Vagina (tissue), 2 donors: ENCODE results near the gene TMEM141. TPM values are rescaled to one million over a fixed set of nuclear protein-coding genes. Genes with fewer than 3 reads are reported as not detected.
A peak's percentile ranks its signal among the peaks of the same experiment; 100 is the strongest.

Source experiments
- DNase-seq, 2 donors: peaks; one replicate each; pipeline ENCODE4 v3.0.0-alpha.2; 2017; ENCODE audit errors: extremely low spot score in 2 of 2
- H3K27ac ChIP-seq: fragments of 200-600 bp; sonication (generic); one replicate; pipeline ENCODE4 v1.5.1; 2019
- H3K27me3 ChIP-seq: fragments of 200-600 bp; sonication (generic); one replicate; pipeline ENCODE4 v1.5.1; 2019
- H3K36me3 ChIP-seq, 2 donors: fragments of 200-600 bp; sonication (generic); one replicate each; pipeline ENCODE4 v1.5.1; 2017 to 2019
- H3K4me1 ChIP-seq: fragments of 200-600 bp; sonication (generic); one replicate; pipeline ENCODE4 v1.5.1; 2019
- H3K4me3 ChIP-seq, 2 donors: fragments of 200-600 bp; sonication (generic); 1 replicate in 1 of 2; 2 replicates in 1 of 2; pipeline ENCODE4 v1.5.1; 2016 to 2019
- H3K9me3 ChIP-seq: fragments of 200-600 bp; sonication (generic); one replicate; pipeline ENCODE4 v1.5.1; 2019
- POLR2A ChIP-seq, 2 donors: fragments of 450-650 bp; IDR thresholded peaks; one replicate each; pipeline ENCODE4 v1.6.1; 2017; ENCODE audit warnings: antibody characterized with exemption in 2 of 2, mild to moderate bottlenecking in 2 of 2, moderate library complexity in 2 of 2
- POLR2AphosphoS5 ChIP-seq, 2 donors: sonication (generic); formaldehyde crosslinking; IDR thresholded peaks; one replicate each; pipeline ENCODE4 v1.9.0; 2017; ENCODE audit warnings: antibody characterized with exemption in 2 of 2, mild to moderate bottlenecking in 2 of 2, low read depth in 1 of 2; ENCODE audit not compliant: insufficient read depth in 1 of 2
- intact Hi-C: fragments of 100-400 bp; cut with DNase I; formaldehyde crosslinking; loops from one replicate; pipeline ENCODE4 v1.15.1; 2023
- total RNA-seq: library from RNA; depleted of rRNA; stranded (reverse); fragments of >200 nt; gene quantifications from one replicate; pipeline ENCODE4 v1.2.3, GENCODE V29; 2016
- TF ChIP-seq, protein P1 (sequence below), 3 experiments: fragments of 450-650 bp in 2 of 3; fragments of 200-600 bp in 1 of 3; sonication (generic) in 1 of 3; IDR thresholded peaks; one replicate each; pipeline ENCODE4 v1.5.1; 2017 to 2019; ENCODE audit warnings: antibody characterized with exemption in 3 of 3, mild to moderate bottlenecking in 2 of 3, moderate library complexity in 2 of 3

Gene TMEM141
- total RNA-seq, 1 donor from 2014 or later = 64.1 TPM

GRCh38 chr9:136828474-136829140 is 37.5 kb downstream of the TMEM141 start:
- DNase-seq = no peak
- H3K4me1 ChIP-seq = no peaks in the 10 kb centered on the region
- peaks cover 0 to 59% of the 10 kb centered on the region in 2 donors for H3K36me3 ChIP-seq
- intact Hi-C loops = no loop called here
- H3K9me3 ChIP-seq = no peaks in the 10 kb centered on the region
- H3K27me3 ChIP-seq = no peaks in the 10 kb centered on the region
- H3K4me3 ChIP-seq = no peak overlapping the region
- H3K27ac ChIP-seq = no peak overlapping the region
- no peak for TF ChIP-seq POLR2A (IDR thresholded peaks at IDR 0.05)
- TF ChIP-seq, protein P1, sequence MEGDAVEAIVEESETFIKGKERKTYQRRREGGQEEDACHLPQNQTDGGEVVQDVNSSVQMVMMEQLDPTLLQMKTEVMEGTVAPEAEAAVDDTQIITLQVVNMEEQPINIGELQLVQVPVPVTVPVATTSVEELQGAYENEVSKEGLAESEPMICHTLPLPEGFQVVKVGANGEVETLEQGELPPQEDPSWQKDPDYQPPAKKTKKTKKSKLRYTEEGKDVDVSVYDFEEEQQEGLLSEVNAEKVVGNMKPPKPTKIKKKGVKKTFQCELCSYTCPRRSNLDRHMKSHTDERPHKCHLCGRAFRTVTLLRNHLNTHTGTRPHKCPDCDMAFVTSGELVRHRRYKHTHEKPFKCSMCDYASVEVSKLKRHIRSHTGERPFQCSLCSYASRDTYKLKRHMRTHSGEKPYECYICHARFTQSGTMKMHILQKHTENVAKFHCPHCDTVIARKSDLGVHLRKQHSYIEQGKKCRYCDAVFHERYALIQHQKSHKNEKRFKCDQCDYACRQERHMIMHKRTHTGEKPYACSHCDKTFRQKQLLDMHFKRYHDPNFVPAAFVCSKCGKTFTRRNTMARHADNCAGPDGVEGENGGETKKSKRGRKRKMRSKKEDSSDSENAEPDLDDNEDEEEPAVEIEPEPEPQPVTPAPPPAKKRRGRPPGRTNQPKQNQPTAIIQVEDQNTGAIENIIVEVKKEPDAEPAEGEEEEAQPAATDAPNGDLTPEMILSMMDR (IDR thresholded peaks at IDR 0.05) = no peak
- TF ChIP-seq POLR2AphosphoS5 (IDR thresholded peaks at IDR 0.05; ENCODE audit: insufficient read depth in 1 of 2, low read depth in 1 of 2) = no peak

DNA sequence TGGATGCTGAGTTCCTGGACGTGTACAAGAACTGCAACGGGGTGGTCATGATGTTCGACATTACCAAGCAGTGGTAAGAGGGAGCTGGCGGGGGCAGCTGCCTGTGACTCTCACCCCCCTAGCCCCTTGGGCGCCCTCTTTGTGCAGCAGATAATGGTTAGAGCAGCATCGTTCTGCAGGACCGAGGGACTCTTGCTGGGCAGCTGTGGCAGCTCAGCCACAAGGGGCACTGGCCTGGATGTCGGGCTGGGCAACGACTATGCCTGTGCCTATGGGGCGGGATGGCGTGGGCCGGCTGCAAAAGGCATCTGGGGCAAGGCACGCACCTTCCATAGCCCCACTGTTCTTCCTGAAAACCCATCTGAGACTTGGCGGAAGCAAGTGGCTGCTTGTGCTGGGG is 38.3 kb downstream of the TMEM141 start:
- no peak for TF ChIP-seq POLR2AphosphoS5 (IDR thresholded peaks at IDR 0.05; ENCODE audit: insufficient read depth in 1 of 2, low read depth in 1 of 2)
- TF ChIP-seq, protein P1 (IDR thresholded peaks at IDR 0.05) = no peak
- TF ChIP-seq POLR2A (IDR thresholded peaks at IDR 0.05) = no peak
- Histone ChIP-seq H3K4me1 (no peaks in the 10 kb centered on the region), H3K27me3 (no peaks in the 10 kb centered on the region), H3K36me3 (peaks cover 0 to 54% of the 10 kb centered on the region in 2 donors), H3K27ac (no peak overlapping the region), H3K9me3 (no peaks in the 10 kb centered on the region), H3K4me3 (no peak overlapping the region)
- DNase-seq = no peak
- intact Hi-C loops = no loop called here

- Histone ChIP-seq H3K4me1 (no peaks in the 10 kb centered on the region), H3K27ac (no peak overlapping the region), H3K9me3 (no peaks in the 10 kb centered on the region), H3K36me3 (peaks cover 0 to 54% of the 10 kb centered on the region in 2 donors), H3K27me3 (no peaks in the 10 kb centered on the region), H3K4me3 (no peak overlapping the region)
- DNase-seq = no peak
- peak in 1 of 2 donors; percentile 6 for TF ChIP-seq POLR2AphosphoS5 (IDR thresholded peaks at IDR 0.05; ENCODE audit: insufficient read depth in 1 of 2, low read depth in 1 of 2)
- no peak for TF ChIP-seq POLR2A (IDR thresholded peaks at IDR 0.05)
- intact Hi-C loops = no loop called here
Observed at GRCh38 chr9:136829981-136830885, 39.1 kb downstream of the TMEM141 start.

DNA sequence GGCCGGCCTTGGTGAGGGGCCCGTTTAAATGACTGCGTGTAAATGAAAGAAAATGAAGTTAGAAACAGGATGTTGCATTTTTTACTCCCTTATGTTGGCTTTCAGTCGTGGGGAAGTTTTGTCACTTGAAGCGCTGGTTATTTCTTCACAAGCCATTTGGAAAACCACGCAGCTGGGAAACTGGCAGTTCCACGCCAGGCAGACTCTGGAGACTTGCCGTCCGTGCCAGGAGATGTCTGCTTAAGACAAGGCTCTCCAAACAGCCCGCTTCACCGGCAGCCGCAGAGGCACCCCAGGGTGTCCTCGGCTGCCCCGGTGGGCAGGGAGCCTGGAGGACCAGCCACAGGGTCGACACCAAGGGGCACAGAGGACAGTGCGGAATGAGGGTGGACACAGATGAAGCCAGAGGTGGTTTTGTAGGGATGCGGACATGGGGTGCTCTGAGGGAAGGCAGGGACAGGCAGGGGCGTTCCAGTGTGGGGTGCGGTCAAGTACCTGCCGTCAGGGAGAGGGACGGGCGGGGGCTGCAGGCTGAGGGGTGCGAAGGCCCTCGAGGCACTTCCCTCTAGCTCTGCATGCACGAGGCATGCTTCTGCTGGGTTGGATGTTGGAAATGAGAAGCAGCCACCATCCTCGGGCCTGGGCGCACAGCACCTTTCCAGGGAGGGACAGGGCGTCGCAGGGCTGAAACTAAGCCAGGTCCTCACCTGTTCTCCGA is 40.0 kb downstream of the TMEM141 start:
- H3K27me3 ChIP-seq = no peaks in the 10 kb centered on the region
- H3K36me3 ChIP-seq = peaks cover 0 to 49% of the 10 kb centered on the region in 2 donors
- intact Hi-C loops = no loop called here
- DNase-seq = no peak
- TF ChIP-seq POLR2A (IDR thresholded peaks at IDR 0.05) (no peak), POLR2AphosphoS5 (IDR thresholded peaks at IDR 0.05; ENCODE audit: insufficient read depth in 1 of 2, low read depth in 1 of 2) (no peak)
- TF ChIP-seq, protein P1 (IDR thresholded peaks at IDR 0.05) = no peak
- H3K27ac ChIP-seq = no peak overlapping the region
- no peak overlapping the region for H3K4me3 ChIP-seq
- H3K4me1 ChIP-seq = no peaks in the 10 kb centered on the region
- no peaks in the 10 kb centered on the region for H3K9me3 ChIP-seq

DNA sequence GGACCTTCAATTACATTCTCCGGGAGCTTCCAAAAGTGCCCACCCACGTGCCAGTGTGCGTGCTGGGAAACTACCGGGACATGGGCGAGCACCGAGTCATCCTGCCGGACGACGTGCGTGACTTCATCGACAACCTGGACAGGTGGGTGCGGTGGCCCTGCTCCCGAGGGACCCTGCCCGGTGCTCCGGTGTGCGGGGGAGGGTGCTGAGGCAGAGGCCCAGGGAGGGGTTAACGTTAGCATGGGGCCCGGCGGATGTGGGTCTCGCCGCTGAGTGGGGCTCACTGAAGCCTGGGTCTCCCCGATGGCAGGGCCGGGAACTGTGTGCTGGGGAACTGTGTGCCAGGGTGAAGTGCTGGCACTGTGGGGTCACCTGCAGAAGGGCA is 40.6 kb downstream of the TMEM141 start:
- no peaks in the 10 kb centered on the region for H3K27me3 ChIP-seq
- DNase-seq = no peak
- H3K27ac ChIP-seq = no peak overlapping the region
- no peaks in the 10 kb centered on the region for H3K4me1 ChIP-seq
- no peak for TF ChIP-seq POLR2A (IDR thresholded peaks at IDR 0.05)
- TF ChIP-seq, protein P1 (IDR thresholded peaks at IDR 0.05) = no peak
- no peak for TF ChIP-seq POLR2AphosphoS5 (IDR thresholded peaks at IDR 0.05; ENCODE audit: insufficient read depth in 1 of 2, low read depth in 1 of 2)
- H3K4me3 ChIP-seq = no peak overlapping the region
- no peaks in the 10 kb centered on the region for H3K9me3 ChIP-seq
- intact Hi-C loops = no loop called here
- peaks cover 0 to 45% of the 10 kb centered on the region in 2 donors for H3K36me3 ChIP-seq
